ENCODE results near the gene TOR1AIP2. TPM values are rescaled to one million over a fixed set of nuclear protein-coding genes. Genes with fewer than 3 reads are reported as not detected.

The TOR1AIP2 gene
- polyA plus RNA-seq, 1 experiment: 48.4 TPM

- Histone ChIP-seq H3K27me3 (ENCODE audit: control insufficient read depth, insufficient read depth, low read length) (no peaks in the 10 kb centered on the region), H3K27ac (ENCODE audit: low read depth, low read length) (no peak overlapping the region), H3K4me3 (ENCODE audit: low read depth, low read length) (no peak overlapping the region), H3K9me3 (ENCODE audit: control insufficient read depth, insufficient read depth, low read length) (no peaks in the 10 kb centered on the region)
- no peak for DNase-seq (ENCODE audit: low read depth, low spot score)
- TF ChIP-seq CTCF (IDR thresholded peaks at IDR 0.05; ENCODE audit: low read depth, low read length): no peak
- ChIA-PET POLR2A (no interaction called here), CTCF (interaction anchor here (0.6 kb wide), 1 partner anchor 82 kb away, joined by 3 read pairs; no protein-coding TSS in a partner anchor)
These were observed 45.4 kb upstream of the TOR1AIP2 start for GRCh38 chr1:179923029-179923428.

DNA sequence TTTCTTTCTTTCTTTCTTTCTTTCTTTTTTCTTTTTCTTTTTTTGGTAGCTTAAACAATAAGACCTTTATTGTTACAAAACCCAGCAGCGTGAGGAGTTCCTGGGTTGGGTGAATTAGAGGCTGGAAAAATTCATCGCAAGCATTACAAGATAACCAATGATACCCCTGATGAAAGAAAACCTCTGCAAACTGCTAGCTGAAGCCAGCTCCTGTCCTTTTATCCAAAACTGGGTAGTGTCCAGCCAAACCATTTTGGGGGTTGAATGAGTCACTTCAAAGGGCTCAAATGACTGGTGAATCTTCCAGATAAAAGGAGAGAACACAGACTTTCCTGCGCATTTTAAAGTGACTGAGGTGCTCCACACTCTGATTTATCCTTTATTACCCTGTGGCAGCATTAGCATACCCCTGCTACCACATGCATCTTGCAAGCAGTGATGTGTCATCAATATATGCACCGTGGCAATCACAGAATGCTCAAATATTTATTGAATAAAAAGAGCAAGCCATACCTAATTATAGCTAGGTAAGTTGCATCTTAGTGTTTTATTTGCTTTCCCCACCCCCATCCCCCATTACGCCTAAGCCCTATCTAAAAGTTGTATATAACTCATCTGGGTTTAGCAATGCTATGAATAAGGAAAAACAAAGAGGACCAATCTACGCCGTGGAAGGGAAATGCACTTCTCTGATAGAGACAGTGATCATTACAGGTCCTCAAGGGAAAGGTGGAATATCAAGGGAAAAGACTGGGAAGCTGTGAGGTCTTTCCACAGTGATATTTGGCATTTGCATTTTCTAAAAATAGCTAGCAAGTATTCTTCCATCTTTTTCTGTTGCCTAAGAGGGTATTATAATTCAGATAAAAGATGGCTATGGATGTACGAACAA is 44.6 kb upstream of the TOR1AIP2 start:
- H3K9me3 ChIP-seq (ENCODE audit: control insufficient read depth, insufficient read depth, low read length): no peaks in the 10 kb centered on the region
- H3K4me3 ChIP-seq (ENCODE audit: low read depth, low read length): no peak overlapping the region
- no peak for DNase-seq (ENCODE audit: low read depth, low spot score)
- CTCF ChIA-PET: interaction anchor here (1.0 kb wide), 1 partner anchor 16 kb away, joined by 3 read pairs; no protein-coding TSS in a partner anchor
- no peaks in the 10 kb centered on the region for H3K27me3 ChIP-seq (ENCODE audit: control insufficient read depth, insufficient read depth, low read length)
- TF ChIP-seq CTCF (IDR thresholded peaks at IDR 0.05; ENCODE audit: low read depth, low read length): no peak
- H3K27ac ChIP-seq (ENCODE audit: low read depth, low read length): no peak overlapping the region
- POLR2A ChIA-PET: no interaction called here

DNA sequence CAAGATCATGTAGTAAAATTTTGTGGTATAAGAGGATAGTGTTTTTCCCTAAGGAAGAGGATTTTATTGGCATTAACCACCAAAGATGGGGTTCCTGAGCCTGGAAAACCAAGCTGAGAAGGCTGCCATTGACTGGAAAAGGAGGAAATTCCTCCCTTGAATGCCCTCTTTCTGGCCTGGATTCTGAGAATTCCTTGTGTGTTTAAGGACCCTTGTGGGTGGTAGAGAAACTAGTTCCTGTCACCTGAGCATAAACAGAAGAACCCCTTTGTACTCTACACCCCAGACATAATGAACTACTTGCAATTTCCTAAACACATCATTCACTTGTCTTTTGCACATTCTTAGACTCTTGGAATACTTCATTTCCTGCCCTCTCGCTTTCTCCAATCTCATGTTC is 43.9 kb upstream of the TOR1AIP2 start:
- POLR2A ChIA-PET: interaction anchor here (0.6 kb wide), 1 partner anchor 23 kb away, joined by 3 read pairs; no protein-coding TSS in a partner anchor
- H3K27ac ChIP-seq (ENCODE audit: low read depth, low read length): no peak overlapping the region
- H3K4me3 ChIP-seq (ENCODE audit: low read depth, low read length): no peak overlapping the region
- no peaks in the 10 kb centered on the region for H3K9me3 ChIP-seq (ENCODE audit: control insufficient read depth, insufficient read depth, low read length)
- H3K27me3 ChIP-seq (ENCODE audit: control insufficient read depth, insufficient read depth, low read length): no peaks in the 10 kb centered on the region
- TF ChIP-seq CTCF (IDR thresholded peaks at IDR 0.05; ENCODE audit: low read depth, low read length): no peak
- DNase-seq (ENCODE audit: low read depth, low spot score): no peak
- CTCF ChIA-PET: no interaction called here

DNA sequence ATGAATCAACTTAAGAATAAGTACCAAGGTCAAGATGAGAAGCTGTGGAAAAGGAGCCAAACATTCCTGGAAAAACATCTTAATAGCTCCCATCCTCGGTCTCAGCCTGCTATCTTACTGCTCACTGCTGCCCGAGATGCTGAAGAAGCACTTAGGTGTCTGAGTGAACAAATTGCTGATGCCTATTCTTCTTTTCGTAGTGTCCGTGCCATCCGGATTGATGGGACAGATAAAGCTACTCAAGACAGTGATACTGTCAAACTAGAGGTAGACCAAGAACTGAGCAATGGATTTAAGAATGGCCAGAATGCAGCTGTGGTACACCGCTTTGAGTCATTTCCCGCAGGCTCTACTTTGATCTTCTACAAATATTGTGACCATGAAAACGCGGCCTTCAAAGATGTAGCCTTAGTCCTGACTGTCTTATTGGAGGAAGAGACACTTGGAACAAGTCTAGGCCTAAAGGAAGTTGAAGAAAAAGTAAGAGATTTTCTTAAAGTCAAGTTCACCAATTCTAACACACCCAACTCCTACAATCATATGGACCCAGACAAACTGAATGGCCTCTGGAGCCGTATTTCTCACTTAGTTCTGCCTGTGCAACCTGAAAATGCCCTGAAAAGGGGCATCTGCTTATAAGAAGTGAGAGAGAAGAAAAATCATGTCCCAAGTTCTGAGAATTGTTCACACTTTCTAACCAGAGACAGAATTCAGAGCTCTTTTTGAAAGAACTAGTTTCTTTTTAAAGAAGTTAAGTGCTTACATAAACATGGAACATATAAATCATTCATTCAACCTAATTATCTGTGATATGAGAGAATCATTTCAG is 40.2 kb upstream of the TOR1AIP2 start:
- no peaks in the 10 kb centered on the region for H3K27me3 ChIP-seq (ENCODE audit: control insufficient read depth, insufficient read depth, low read length)
- no peaks in the 10 kb centered on the region for H3K9me3 ChIP-seq (ENCODE audit: control insufficient read depth, insufficient read depth, low read length)
- no peak for DNase-seq (ENCODE audit: low read depth, low spot score)
- no peak overlapping the region for H3K27ac ChIP-seq (ENCODE audit: low read depth, low read length)
- TF ChIP-seq CTCF (IDR thresholded peaks at IDR 0.05; ENCODE audit: low read depth, low read length): no peak
- no peak overlapping the region for H3K4me3 ChIP-seq (ENCODE audit: low read depth, low read length)
- ChIA-PET CTCF (no interaction called here), POLR2A (no interaction called here)

Measured in AG04450 (cell line).